ENCODE results near the gene CCDC196. TPM values are rescaled to one million over a fixed set of nuclear protein-coding genes. Genes with fewer than 3 reads are reported as not detected.

CCDC196 gene
- total and polyA plus RNA-seq, 4 donors = not detected

DNA sequence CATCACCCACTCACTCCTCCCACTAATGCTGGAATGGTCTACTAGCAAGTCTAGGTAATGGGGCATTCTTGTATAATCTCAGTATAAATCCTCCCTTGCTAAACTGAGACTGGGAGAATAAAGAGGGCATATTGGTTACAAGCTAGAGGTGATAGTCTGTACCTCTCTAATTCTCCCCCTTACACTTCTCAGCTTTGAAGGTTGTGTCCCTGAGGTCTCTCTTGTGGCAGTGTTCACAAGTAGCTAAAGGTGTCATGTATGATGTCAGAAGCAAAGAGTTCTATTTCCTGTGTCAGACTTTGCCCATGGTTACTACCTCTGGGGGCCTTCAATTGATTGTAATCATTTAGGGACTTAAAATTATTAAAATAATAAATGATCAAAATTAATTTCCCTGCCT is 26.6 kb upstream of the CCDC196 start:
- no peak overlapping the region for H3K4me3 ChIP-seq
- H3K27ac ChIP-seq (ENCODE audit: low read depth in 1 of 2, low read length in 1 of 2) = no peak overlapping the region
- no peak overlapping the region for H3K9ac ChIP-seq (ENCODE audit: insufficient read depth in 1 of 2, low read length in 2 of 2)
- TF ChIP-seq, protein P1, sequence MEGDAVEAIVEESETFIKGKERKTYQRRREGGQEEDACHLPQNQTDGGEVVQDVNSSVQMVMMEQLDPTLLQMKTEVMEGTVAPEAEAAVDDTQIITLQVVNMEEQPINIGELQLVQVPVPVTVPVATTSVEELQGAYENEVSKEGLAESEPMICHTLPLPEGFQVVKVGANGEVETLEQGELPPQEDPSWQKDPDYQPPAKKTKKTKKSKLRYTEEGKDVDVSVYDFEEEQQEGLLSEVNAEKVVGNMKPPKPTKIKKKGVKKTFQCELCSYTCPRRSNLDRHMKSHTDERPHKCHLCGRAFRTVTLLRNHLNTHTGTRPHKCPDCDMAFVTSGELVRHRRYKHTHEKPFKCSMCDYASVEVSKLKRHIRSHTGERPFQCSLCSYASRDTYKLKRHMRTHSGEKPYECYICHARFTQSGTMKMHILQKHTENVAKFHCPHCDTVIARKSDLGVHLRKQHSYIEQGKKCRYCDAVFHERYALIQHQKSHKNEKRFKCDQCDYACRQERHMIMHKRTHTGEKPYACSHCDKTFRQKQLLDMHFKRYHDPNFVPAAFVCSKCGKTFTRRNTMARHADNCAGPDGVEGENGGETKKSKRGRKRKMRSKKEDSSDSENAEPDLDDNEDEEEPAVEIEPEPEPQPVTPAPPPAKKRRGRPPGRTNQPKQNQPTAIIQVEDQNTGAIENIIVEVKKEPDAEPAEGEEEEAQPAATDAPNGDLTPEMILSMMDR (IDR thresholded peaks at IDR 0.05; ENCODE audit: control extremely low read depth, extremely low read depth) = no peak
- no peaks in the 10 kb centered on the region for H3K27me3 ChIP-seq (ENCODE audit: control insufficient read depth in 3 of 3, insufficient read depth in 3 of 3, low read length in 2 of 3)
- no peaks in the 10 kb centered on the region for H3K36me3 ChIP-seq (ENCODE audit: control insufficient read depth in 4 of 4, insufficient read depth in 4 of 4, low read length in 4 of 4)
- no peaks in the 10 kb centered on the region for H3K9me3 ChIP-seq (ENCODE audit: control insufficient read depth in 4 of 4, insufficient read depth in 3 of 4, low read length in 3 of 4)
- no peak for ATAC-seq (ENCODE audit: insufficient read depth, low FRiP score)
- no peak for DNase-seq
- H3K4me1 ChIP-seq (ENCODE audit: control insufficient read depth in 5 of 5, insufficient read depth in 5 of 5, low read length in 5 of 5) = no peaks in the 10 kb centered on the region

DNA sequence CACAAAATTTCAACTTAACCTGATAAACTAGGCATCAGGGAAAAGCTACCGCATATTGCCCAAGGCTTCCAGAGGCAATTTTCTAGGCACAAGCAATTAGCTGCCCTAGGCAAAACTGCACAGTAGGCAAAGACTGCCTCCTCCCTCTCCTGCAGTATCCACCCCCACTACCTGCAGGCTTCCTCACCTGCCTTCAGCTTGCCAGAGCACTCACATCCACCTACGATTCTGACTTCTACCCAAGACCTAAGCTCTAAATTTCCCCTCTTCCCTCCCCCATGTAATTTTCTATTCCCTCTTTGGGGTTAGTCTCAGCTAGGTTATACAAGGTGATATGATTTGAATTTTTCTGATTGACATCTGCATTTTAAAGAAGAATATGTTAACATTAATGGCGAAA is 21.9 kb upstream of the CCDC196 start:
- H3K36me3 ChIP-seq (ENCODE audit: control insufficient read depth in 4 of 4, insufficient read depth in 4 of 4, low read length in 4 of 4) = no peaks in the 10 kb centered on the region
- ATAC-seq (ENCODE audit: insufficient read depth, low FRiP score) (no peak), DNase-seq (no peak)
- H3K9me3 ChIP-seq (ENCODE audit: control insufficient read depth in 4 of 4, insufficient read depth in 3 of 4, low read length in 3 of 4) = no peaks in the 10 kb centered on the region
- no peaks in the 10 kb centered on the region for H3K27me3 ChIP-seq (ENCODE audit: control insufficient read depth in 3 of 3, insufficient read depth in 3 of 3, low read length in 2 of 3)
- TF ChIP-seq, protein P1 (IDR thresholded peaks at IDR 0.05; ENCODE audit: control extremely low read depth, extremely low read depth) = no peak
- WGBS, 2 donors = 94 to 97% methylated on average over 3 of the region's 3 CpGs
- no peak overlapping the region for H3K27ac ChIP-seq (ENCODE audit: low read depth in 1 of 2, low read length in 1 of 2)
- no peak overlapping the region for H3K4me3 ChIP-seq
- no peaks in the 10 kb centered on the region for H3K4me1 ChIP-seq (ENCODE audit: control insufficient read depth in 5 of 5, insufficient read depth in 5 of 5, low read length in 5 of 5)
- H3K9ac ChIP-seq (ENCODE audit: insufficient read depth in 1 of 2, low read length in 2 of 2) = no peak overlapping the region

DNA sequence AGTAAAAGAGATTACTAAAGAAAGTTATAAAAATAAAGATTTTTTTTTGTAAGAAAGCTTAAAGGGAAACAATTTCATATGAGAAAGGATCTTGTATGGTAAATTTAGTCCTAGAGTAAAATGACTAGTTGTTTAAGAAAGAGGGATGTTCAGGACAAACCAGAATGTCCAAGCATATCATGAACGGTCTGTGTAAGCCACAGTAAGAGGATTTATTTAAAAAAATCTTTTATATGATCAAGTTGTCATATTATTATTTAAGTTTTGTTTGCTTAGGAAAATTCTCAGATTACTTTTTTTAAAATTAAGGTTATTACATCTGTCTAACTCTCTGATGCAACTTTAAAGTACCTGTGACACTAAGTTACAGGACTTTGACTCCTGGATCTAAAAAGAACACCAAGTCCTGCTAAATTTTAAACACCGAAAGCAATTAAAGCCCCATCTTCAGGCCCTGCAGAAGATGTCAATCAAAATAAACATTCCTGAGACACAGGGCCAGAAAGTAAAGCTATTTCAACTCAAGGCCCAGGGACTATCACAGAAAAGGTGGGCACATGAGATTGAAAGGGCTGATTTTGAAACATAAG is 17.3 kb upstream of the CCDC196 start:
- ATAC-seq (ENCODE audit: insufficient read depth, low FRiP score) (no peak), DNase-seq (no peak)
- Histone ChIP-seq H3K9ac (ENCODE audit: insufficient read depth in 1 of 2, low read length in 2 of 2) (no peak overlapping the region), H3K4me1 (ENCODE audit: control insufficient read depth in 5 of 5, insufficient read depth in 5 of 5, low read length in 5 of 5) (no peaks in the 10 kb centered on the region), H3K4me3 (no peak overlapping the region), H3K9me3 (ENCODE audit: control insufficient read depth in 4 of 4, insufficient read depth in 3 of 4, low read length in 3 of 4) (no peaks in the 10 kb centered on the region), H3K27ac (ENCODE audit: low read depth in 1 of 2, low read length in 1 of 2) (no peak overlapping the region), H3K27me3 (ENCODE audit: control insufficient read depth in 3 of 3, insufficient read depth in 3 of 3, low read length in 2 of 3) (no peaks in the 10 kb centered on the region), H3K36me3 (ENCODE audit: control insufficient read depth in 4 of 4, insufficient read depth in 4 of 4, low read length in 4 of 4) (no peaks in the 10 kb centered on the region)
- 86 to 89% methylated on average over 2 of the region's 2 CpGs for WGBS, 2 donors
- TF ChIP-seq, protein P1 (IDR thresholded peaks at IDR 0.05; ENCODE audit: control extremely low read depth, extremely low read depth) = no peak

DNA sequence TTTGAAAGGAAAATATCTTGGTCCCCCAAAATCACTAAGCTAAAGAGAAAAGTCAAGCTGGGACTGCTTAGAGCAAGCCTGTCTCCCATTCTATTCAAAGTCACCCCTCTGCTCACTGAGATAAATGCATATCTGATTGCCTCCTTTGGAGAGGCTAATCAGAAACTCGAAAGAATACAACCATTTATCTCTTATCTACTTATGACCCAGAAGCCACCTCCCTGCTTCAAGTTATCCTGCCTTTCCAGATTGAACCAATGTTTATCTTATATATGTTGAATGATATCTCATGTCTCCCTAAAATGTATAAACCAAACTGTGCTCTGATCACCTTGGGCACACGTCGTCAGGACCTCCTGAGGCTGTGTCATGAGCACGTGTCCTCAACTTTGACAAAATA is 14.6 kb upstream of the CCDC196 start:
- TF ChIP-seq, protein P1 (IDR thresholded peaks at IDR 0.05; ENCODE audit: control extremely low read depth, extremely low read depth) = no peak
- DNase-seq (no peak), ATAC-seq (ENCODE audit: insufficient read depth, low FRiP score) (no peak)
- no peaks in the 10 kb centered on the region for H3K27me3 ChIP-seq (ENCODE audit: control insufficient read depth in 3 of 3, insufficient read depth in 3 of 3, low read length in 2 of 3)
- no peak overlapping the region for H3K27ac ChIP-seq (ENCODE audit: low read depth in 1 of 2, low read length in 1 of 2)
- H3K4me1 ChIP-seq (ENCODE audit: control insufficient read depth in 5 of 5, insufficient read depth in 5 of 5, low read length in 5 of 5) = no peaks in the 10 kb centered on the region
- no peaks in the 10 kb centered on the region for H3K36me3 ChIP-seq (ENCODE audit: control insufficient read depth in 4 of 4, insufficient read depth in 4 of 4, low read length in 4 of 4)
- no peak overlapping the region for H3K4me3 ChIP-seq
- WGBS, 2 donors = 72 to 86% methylated on average over 4 of the region's 4 CpGs
- no peak overlapping the region for H3K9ac ChIP-seq (ENCODE audit: insufficient read depth in 1 of 2, low read length in 2 of 2)
- H3K9me3 ChIP-seq (ENCODE audit: control insufficient read depth in 4 of 4, insufficient read depth in 3 of 4, low read length in 3 of 4) = no peaks in the 10 kb centered on the region

All from lung (tissue), 12 donors.